GM12873 (cell line): ENCODE measurements around the gene IPO4.

Source experiments
- CTCF ChIP-seq: IDR thresholded peaks from 2 replicates; pipeline ENCODE4 v1.5.1; 2012; ENCODE audit warnings: low read depth, mild to moderate bottlenecking, moderate library complexity, low read length, control low read depth; ENCODE audit not compliant: insufficient read depth; ENCODE audit errors: missing control alignments

IPO4 gene

GRCh38 chr14:24190416-24190815 lies 1.8 kb upstream of the IPO4 start:
- no peak for TF ChIP-seq CTCF

- TF ChIP-seq CTCF, result no peak
Observed at GRCh38 chr14:24189460-24189859, 844 bp upstream of the IPO4 start.

- TF ChIP-seq CTCF, result no peak
Observed at GRCh38 chr14:24189059-24189375, 401 bp upstream of the IPO4 start.

DNA sequence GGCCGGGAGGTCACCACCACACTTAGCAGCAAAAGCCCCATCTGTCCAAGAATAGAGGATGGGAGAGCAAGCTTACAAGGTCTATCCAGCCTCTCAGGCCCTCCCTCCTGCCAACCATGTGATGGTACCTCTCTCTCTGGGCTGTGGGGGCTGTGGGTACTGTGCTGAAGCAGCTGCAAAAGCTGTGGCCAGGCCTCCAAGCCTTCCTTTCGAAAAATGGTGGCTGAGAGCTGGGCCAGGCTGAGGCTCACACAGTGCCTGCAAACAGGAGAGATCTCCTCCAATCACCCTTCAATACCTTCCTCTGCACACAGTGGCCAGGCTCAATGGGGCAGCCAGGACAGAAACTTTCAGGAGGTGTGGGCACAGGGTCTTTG lies 1.1 kb downstream of the IPO4 start:
- no peak for TF ChIP-seq CTCF

DNA sequence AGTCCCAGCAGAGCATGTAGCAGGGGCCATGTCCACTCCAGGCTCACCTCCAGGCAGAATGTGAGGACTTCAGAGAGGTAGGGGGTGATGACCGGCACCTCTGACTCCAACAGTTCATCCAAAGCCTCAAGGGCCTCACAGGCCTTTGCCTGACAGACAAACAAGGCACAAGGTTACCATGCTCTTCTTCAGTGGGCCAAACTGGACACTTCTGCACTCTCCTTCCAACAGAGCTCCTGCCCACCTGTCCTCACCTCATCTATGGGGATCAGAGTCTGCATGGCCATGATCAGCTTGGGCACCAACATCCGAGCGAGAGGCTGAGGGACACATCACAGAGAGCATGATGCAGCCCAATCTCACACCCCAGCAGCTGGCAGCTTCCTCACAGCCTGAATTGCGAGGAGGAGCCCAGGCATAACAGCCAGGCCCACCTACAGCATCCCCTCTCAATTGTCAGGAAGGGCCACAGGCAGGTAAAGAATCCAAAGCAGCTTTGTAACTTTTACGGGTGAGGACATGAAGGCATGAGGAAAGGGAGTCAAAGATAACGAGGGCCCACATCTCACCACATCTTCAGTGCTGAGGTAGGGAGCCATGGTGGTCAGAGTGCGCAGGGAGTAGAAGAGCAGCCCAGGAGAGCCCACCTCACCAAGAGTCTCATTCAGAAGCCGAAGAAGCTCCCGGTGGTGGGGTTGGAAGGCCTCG lies 1.6 kb downstream of the IPO4 start:
- no peak for TF ChIP-seq CTCF

DNA sequence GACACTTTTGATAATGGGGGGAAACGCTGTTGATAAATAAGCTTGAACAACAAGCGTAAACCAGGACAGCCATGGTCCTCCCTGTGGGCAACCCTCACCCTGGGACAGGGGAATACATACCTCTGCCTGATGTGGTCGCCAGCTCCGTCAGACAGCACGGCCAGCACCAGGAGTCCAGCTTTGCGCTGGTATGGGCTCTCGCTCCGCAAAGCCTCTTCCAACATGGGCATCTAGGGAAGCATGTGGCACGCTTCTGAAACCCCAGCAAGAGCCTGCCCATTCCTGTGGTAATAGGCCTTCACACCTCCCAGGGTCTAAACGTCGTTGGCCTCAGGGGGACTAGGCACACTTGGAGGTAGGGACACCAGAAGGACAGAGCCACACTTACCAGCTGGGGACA lies 2.9 kb downstream of the IPO4 start:
- TF ChIP-seq CTCF, result no peak

DNA sequence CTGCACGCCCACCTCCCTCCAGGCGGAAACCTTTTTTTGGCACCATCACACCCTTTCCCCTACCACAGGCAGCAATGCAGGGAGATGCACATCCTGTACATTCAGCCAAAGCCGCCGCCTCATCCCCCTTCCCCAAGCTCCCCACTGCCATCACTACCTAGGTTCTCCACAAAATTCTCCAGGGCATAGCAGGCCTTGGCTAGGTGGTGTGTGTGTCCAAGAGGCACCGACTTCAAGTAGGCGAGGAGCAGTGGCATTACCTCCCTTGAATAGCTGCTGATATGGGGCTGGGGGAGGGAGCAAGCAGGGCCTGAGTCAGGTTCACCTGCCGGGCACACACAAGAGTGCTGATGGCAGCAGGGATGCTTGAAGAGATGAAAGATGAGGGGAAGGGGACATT lies 3.6 kb downstream of the IPO4 start:
- no peak for TF ChIP-seq CTCF
